ENCODE data around the gene PCNX2.
"Not testable (repeated sequence)": the region's sequence is repeated elsewhere in the genome, so short reads cannot be mapped to it uniquely, and the experiment has no call there.

Gene PCNX2

DNA sequence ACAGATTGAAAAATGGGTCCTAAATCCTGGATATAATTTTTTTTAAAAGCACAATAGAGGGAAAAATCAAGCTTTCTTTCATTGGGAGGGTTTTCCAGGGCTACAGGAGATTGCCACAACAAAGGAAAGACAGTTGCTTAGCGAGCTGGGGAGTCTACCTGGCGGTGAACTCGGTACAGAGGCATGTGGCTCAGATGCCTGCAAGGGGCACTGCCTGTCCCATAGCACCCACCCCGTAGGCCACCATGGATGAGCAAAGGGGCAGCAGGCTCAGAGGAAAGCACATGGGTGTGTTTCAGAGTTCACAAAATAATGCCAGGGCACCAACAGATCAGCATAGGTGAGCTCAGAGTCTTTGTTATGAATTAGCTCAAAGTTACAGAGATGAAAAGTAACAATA, 79.5 kb downstream of the PCNX2 start:
- no peak for DNase-seq

DNA sequence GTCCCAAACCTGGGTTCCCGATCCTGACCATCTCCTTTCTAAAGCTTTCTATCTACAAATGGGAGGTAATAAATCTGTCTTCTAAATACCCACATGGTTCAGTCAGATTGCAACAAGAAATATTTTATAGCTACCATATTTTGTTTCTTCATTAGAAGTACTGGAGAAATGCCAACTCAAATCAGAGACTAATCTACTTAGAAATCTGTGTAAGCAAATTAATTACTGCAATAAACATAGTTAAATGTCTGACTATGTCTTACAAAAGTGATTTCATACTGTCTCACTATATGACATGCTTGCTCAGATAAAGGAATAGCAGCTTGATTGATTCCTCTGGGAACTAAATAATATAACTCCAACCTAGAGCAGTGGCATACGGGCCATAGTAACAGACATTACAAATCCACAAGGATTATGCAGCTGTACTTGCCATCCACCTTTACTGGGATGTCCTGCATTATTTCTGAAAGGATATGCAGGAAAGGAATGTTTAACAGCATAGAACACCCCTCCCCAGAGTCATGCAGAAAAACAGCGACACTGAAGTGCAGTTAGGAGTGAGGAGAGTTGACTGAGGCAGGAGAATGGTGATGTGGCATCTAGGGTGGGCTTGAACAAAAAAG, 80.3 kb downstream of the PCNX2 start:
- DNase-seq, result no peak

DNA sequence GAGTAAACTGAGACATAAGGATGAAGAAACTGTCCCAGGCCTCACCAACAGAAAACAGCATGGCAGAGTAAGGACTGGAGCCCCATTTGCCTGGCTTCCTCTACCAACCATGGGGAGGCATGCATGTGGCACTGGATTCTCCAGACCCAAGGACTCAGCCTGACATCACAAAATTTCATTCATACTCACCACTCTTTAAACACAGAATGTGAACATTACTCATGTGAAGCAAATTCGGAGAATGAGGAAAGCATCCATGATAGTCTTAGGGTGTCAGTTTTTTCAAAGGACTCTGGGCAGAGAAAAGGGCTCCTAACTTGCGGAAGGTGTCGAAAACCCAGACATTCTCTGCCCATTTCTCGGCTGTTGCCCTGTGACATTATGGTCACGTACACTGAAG, 83.9 kb downstream of the PCNX2 start:
- no peak for DNase-seq

DNA sequence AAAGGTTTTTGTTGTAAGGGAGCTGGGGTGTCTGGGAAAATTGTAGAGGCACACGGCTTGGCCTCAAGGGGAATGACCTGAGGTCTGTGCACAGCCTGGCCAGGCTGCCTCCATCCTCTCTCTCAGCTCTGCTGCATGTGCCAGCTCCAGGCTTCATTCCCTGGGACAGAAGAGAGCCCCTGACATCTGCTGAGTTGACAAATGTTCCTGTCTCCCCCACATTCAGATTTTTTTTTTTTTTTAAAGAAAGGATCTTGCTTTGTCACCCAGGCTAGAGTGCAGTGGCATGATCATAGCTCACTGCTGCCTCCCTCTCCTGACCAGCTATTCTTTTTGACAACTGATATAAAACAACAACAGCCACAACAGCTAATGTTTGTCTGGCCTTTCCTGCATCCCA, 84.4 kb downstream of the PCNX2 start:
- no peak for DNase-seq

DNA sequence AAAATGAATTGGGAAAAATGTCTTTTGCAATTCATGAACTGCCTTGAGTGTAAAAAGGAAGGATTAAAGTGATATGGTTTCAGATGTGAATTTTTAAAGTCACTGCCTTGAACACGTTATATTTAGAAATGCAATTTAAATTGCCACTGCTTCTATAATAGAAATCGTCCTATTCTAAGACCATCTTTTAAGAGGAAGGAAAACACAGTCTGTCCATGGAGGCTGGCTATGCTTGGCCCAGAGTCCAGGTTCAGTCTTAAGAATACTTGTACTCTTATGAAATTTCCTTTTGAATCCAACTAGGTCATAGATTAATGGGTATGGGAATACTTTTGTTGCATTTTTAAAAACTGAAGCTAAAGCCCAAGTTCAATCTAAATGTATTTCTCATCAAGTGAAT, 86.0 kb downstream of the PCNX2 start:
- DNase-seq, result no peak

DNA sequence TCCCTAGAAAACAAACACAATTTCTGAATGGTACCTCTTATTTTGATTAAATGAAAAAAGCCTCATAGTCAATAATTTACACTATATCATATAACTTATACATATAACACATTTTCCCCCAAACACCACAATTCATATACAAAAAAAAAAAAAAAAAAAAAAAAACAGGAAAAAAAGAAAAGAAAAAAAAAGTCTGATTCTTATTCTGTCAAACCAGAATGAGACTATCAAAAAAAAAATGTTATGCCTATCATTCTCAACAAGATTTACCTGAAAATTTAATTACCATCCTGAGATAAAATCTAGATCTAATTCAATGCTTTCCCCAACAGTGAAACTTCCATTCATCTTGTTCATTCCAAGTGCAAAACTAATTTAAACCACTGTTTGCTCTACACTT, 86.8 kb downstream of the PCNX2 start:
- no peak for DNase-seq

DNA sequence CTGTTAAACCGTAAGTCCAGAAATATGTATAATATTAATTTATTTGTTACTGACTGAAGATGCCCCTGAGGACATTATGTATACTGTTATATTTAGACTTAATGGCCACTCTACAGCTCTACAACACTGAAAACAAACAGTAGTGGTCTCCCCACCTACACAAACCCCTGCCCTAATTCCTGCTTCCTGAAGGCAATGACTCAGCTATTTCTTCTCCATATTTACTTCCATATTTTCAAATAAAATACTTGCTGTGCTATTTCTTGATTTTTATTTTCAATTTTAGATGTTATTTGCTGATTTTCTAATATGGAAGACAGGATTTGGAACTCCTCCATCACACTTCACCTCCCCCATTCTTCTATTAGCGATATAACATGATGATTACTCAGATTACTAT, 97.6 kb downstream of the PCNX2 start:
- DNase-seq, result no peak

DNA sequence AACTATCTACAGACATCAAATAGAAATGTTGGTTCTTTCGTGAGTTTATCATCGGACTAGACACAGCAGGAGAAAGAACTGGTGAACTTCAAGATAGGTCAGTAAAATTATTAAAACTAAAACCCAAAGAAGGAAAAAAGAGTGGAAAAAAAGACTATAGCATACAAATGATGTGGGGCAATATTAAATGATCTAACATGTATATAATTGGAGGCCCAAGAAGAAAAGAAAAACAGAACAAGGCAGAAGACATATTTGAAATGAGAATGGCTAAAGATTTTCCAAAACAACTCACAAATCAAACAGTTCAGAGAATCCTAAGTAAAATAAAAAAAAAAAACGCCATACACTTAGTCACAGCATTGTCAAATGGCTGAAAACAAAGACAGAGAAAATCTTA, 101.8 kb downstream of the PCNX2 start:
- no peak for DNase-seq

DNA sequence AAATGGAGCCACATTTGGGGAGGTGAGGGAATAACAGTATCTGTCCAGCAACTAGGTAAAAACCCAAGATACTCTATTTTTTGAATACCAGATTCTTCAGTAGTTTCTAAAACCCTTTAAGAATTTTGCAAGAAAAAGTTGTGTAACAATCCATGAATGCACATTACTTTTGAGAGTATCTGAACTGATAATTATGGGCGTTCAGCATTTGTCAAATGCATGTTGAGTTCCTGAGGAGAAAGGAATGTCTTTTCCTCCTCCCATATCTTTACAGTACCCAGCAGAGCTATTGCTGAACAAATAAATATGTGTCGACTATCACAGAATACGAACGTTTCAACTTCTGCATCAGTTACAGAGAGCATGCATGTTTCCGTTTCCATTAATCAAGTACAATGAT, 104.5 kb downstream of the PCNX2 start:
- DNase-seq, result no peak

DNA sequence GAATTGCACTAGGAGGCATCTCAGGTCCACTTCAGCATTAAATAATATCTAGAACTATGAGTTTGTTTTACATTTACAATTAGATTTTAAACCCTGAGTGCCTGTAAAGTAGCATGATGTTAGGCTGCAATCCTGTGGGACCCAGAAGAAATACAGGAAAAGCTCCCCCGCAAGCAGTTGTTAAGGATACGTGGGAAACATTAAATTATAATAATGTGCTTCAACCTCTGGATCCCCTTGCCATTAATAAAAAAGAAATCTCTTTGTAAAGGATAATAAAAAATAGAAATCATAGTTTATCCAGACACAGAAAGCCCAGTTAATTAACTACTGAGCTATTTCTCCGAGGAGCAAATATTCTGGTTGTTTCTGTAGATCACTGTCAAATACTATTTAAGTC, 106.0 kb downstream of the PCNX2 start:
- no peak for DNase-seq

DNA sequence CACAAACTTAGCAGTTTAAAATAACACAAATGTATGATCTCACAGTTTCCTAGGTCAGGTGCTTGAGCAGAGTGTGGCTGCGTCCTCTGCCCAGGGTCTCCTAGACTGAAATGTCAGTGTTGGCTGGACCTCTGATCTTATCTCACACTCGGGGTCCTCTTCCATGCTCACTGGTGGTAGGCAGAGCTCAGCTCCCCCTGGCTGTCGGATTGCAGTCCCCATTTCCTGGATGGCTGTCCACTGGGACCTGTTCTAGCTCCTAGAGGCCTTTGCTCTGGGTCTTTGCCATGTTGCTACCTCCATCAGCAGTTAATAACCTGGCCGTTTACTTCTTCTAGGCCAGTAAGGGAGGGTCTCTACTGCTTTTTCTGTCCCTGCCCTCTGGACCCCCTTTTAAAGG, 107.5 kb downstream of the PCNX2 start:
- DNase-seq, result no peak

DNA sequence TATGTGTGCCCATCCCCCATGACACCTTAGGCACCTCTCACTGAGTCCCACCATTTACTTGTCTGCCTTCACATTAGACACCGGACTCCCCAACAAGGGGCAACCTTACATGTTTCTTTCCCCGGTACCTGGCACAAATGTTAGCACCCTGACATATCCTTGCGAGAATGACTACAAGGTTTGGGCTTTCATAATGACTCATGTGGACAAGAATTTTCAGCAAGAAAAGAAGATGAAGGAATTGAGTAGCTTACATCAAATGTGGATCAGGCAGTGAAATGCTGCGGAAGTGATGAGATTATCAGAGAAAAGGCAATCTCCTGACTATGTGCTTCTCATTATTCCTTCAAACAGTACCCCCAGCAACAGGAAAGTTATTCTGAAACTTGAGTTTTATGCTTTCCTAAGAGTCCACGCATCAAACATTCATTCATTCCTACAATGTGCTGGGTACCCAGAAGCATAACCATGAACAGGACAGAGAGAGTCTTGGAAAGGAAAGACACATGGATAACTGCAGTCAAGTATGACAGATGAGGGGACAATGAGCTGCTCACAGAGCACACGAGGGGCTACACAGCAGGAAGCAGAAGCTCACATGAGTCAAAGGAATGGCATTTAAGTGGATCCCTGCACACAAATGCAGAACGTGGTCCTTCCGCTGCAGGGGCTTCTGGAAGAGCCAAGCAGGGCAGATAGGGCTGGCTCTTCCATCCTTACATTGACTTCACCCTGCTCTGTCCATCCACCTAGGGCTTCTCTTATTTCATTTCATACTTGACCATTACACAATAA, 112.1 kb downstream of the PCNX2 start:
- DNase-seq, result no peak

DNA sequence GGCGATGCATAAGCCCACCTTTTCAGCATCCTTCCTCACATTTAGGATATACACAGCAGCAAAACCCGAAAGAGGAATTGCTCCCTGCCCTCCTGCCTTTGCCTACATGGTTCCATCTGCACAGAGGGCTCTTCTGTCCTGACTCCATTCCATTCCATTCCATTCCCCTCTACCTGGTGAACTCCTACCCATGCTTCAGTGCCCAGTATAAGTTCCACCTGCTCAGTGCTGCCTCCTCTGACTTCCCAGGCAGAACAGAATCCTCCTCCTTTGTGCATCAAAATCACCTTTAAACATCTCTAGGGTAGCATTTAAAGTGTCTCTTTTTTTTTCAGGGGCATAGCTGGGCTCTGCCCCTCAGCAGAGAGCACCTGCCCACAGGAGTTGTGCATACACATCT, 112.9 kb downstream of the PCNX2 start:
- DNase-seq, result no peak

DNA sequence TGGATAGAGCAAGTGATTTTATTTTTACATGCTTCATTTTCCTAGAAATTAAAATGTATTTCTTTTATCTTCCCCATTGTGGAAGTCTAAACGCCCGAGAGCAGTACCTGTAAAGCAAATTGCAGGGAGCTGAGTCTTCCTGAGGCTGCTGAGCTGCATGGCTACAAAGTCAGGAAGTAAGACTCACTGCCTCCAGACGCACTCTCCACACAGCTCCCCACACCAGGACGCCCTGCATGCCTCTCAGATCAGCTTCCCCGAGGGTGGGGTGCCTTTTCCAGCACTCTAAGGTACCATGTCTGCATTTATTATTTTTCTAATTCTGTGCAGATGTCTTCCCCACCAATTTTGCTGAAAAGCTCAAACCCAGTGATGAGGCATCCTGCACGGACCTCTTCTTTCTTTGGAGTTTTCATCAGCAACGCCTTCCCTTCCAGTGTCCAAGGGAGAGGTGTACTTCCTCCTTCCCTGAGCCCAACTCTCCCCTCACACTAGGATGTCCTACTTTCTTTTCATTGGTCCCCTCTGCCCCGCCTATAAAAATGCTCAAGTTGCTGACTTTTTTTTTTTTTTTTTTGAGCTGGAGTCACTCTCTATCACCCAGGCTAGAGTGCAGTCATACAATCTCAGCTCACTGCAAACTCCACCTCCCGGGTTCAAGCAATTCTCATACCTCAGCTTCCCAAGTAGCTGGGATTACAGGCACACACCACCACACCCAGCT, 114.7 kb downstream of the PCNX2 start:
- DNase-seq, result no peak

DNA sequence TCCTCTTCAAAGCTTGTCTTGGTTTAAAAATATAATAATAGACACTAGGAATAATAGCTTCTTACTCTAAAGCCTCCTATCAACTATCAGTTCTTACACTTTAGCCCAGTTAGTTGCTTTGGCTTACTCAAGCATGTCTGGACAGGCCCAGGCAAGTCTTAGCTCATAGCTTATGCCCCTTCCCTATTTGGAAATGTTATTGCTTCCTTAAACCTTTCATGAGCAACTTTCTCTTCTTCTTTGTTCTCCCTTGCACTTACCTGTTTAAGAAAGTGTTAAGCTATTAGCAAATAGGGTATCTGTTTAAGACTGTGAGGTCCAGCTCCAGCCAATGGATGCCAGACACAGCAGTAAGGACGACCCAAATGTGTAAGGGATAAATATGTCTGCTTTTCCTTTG, 115.9 kb downstream of the PCNX2 start:
- not testable (repeated sequence) for DNase-seq

DNA sequence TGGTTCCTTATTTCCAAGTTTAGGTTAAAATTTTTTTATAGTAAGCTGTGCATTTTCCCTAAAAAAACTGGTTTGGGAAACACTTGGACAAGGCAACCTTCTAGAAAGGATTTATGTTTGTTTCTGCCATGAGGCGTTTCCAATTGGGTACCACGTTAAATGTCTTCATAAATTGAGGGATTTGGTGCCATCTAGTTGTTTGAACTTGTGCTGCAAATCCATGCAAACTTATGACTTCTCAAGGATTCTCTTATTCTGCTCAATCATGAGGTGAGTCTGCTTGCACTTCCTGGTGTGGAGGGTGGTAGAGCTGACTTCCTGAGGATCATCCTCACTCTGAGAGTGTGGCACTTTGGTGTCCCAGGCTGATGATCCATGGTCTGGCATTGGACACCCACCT, 123.3 kb downstream of the PCNX2 start:
- no peak for DNase-seq

DNA sequence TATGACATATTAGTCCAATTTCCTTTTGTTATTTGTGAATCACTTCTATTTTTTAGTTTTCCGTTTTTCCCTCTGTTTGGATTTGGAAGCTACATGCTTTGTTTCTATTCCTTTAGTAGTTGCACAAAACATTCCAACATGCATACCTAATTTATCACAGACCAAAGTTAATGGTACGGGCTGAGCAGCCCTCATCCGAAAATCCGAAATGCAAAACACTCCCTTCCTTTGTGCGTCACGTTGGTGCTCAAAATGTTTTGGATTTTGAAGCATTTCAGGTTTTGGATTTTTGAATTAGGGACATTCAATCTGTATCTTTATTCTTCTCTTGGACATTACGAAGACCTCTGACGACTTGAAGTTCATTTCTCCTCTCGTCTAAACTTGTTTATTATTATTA, 124.8 kb downstream of the PCNX2 start:
- no peak for DNase-seq

DNA sequence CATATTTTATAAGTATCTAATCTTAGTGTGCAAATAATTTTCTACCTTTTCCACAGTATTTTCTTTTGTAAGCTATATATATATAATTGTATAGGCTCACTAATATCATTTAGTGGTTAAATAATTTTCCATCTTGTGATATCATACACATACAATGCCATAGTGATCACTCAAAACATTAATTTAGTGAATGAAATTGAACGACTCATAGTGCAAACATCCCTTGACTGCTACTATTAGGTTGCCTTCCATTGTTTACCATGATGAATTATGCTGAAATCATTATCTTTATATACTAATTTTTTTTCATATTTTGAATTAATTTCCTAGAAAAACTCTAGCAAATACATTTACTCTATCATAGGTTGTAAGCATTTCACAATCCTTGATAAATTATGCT, 127.1 kb downstream of the PCNX2 start:
- DNase-seq, result no peak

DNA sequence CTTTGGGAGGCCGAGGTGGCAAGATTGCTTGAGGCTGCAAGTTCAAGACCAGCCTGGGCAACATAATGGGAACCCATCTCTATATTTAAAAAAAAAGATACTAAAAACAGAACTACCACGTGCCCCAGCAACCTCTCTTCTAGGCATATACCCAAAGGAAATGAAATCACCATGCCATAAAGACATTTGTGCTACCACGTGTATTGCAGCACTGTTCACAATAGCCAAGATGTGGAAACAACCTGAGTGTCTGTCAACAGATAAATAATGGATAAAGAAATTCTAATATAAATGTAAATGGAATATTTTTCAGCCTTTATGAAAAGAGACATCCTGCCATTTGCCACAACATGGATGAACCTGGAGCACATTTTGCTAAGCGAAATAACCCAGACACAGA, 128.6 kb downstream of the PCNX2 start:
- DNase-seq, result no peak

DNA sequence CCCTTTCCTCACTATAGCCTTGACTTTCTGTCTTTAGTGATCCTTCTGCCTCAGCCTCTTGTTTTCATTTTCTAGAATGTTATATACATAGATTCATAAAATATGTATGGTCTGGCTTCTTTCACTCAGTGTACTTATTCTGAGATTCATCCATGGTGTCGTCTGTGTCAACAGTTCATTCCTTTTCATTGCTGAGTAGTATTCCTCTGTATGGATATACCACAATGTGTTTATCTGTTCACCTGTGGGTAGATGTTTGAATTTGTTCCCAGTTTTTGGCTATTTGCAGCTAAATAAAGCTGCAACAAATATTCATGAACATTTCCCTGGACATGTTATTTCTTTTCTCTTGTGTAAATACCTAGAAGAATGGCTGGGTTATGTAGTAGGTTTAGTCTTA, 131.8 kb downstream of the PCNX2 start:
- no peak for DNase-seq

DNA sequence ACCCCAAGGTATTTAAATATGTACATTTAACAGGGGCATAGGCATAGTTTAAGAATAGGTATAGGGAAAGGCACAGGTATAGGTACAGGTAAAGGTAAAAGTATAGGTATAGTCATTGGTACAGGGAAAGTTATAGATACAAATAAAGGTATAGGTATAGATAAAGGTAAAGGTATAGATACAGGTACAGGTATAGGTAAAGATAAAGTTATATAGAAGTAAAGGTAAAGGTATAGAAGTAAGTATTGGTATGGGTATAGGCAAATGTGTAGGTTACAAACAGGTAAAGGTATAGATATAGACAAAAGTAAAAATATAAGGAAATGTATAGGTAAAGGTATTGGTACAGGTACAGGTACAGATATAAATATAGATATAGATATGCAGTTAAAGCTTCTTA, 137.2 kb downstream of the PCNX2 start:
- no peak for DNase-seq

DNA sequence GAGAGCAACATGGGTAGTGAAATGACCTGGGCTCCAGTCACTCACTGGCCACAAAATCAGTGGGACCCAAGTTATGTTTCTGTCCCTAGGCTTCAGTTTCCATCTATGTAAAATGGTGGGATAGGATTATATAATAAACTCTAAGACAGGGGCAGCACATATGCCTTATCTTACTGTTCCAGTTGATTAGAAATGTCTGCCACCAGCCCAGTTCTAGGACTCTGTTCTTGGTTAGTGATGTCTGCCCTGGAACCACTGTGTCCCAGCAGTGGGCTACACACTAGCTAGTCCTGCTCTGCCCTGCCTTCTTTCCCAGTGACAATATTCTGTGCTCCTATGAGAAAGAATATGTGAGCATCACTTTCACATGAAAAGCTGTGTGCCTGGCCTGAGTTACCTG, 138.3 kb downstream of the PCNX2 start:
- no peak for DNase-seq

DNA sequence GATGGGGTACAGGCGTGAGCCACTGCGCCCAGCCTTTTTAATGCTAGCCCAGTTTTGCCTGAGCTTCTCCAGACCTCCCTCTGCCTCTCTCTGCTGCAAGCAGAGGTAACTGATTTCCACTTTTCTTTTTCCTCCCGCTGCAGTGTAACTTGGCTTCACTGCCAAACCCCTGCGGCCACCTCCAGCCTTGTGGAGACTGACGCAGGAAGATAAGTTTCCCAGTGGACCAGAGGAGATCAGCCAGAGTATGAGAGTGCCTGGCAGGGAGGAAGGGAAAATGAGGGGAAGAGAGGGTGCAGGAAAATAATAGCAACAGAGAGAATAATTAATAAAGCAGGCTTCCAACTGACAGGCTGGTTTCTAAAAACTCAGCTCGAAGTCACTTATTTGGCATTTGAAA, 143.7 kb downstream of the PCNX2 start:
- no peak for DNase-seq

DNA sequence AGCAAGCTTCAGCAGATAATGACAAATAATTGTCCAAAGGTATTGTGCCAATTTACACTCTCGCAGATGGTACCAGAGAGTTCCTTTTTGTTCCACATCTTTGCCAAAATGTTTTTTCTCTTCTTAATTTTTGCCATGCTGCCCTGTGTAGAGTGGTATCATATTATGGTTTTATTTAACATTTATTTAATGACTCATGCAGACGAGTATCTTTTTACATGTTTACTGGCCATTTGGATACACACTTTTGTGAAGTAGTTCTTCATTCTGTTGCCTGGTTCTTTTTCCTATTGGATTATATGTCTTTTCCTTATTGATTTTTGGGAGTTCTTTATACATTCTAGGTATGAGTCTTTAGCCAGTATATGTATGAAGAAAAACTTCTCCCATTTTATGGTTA, 151.1 kb downstream of the PCNX2 start:
- no peak for DNase-seq

Data from T-helper 9 cell (primary cell).